GM18511 (cell line): ENCODE data around the gene CEP128.
A peak's percentile ranks its signal among the peaks of the same experiment; 100 is the strongest.

Experiments
- ATAC-seq: cut with Tn5 transposase; IDR thresholded peaks from one replicate; pipeline ENCODE4 v1.9.1; 2021; ENCODE audit warnings: mild to moderate bottlenecking, moderate library complexity; ENCODE audit not compliant: unreplicated experiment

The CEP128 gene

GRCh38 chr14:80906336-80906735 is 35.2 kb downstream of the CEP128 start:
- no peak for ATAC-seq

- no peak for ATAC-seq
Observed at GRCh38 chr14:80902608-80903007, 38.9 kb downstream of the CEP128 start.

DNA sequence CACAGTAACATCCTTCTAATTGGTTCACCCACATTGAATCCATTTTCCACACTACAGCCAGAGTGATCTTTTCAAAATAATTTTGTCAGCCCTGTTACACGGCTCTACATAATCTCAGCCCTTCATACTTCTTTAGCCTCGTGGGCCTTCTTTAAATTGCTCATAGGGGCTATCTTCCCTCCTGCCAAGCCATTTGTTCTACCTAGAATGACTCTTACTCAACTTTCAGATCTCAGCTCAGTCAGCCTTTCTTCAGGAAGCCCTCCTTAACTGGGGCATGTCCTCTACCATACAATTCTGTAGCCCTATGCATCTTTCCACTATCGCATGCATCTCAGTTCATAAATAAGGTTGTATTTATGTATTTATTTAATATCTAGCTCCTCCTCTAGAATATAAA is 39.7 kb downstream of the CEP128 start:
- ATAC-seq, result no peak

- ATAC-seq, result no peak
Observed at GRCh38 chr14:80901260-80901659, 40.3 kb downstream of the CEP128 start.

GRCh38 chr14:80872645-80873044 is 68.9 kb downstream of the CEP128 start:
- ATAC-seq, result no peak

DNA sequence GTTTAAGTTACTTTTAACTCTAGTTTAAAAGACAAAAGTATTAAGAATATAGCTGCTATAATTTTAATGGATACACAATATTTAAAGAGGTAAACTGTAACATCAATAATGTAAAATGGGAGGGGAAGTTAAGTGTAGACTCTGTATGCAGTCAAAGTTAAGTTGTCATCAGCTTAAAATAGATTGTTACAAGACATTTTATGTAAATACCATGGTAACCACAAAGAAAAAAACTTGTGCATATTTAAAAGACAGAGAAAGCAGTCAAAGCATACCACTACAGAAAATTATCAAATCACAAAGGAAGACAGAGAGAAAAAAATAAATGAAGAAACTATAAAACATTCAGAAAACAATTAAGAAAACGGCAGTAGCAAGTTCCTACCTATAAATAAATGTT is 73.3 kb downstream of the CEP128 start:
- ATAC-seq, result no peak

- ATAC-seq, result no peak
Observed at GRCh38 chr14:80867798-80868197, 73.7 kb downstream of the CEP128 start.

- ATAC-seq, result no peak
Observed at GRCh38 chr14:80867091-80867490, 74.4 kb downstream of the CEP128 start.

- ATAC-seq, result no peak
Observed at GRCh38 chr14:80865565-80865964, 76.0 kb downstream of the CEP128 start.

GRCh38 chr14:80862983-80863382 is 78.6 kb downstream of the CEP128 start:
- ATAC-seq, result no peak

DNA sequence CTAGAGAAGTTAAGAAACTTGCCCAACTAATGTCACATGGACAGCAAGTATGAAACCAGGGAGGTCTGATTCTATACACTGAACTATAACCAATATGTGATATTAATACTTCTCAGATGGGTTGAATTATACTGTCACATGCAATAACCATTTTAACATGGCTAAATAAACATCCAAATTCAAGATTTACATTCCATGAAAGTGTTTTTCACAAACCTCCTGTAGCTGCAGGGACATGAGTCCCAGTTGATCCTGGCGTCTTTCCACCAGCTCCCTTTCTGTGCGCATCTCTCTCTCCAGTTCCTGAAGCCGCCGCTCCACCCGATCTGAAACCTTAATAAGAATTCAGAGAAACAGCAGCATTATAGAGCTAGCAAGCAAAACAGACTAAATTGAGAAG is 79.0 kb downstream of the CEP128 start:
- ATAC-seq, result no peak

GRCh38 chr14:80850197-80850814 is 91.2 kb downstream of the CEP128 start:
- ATAC-seq, result peak; percentile 81

DNA sequence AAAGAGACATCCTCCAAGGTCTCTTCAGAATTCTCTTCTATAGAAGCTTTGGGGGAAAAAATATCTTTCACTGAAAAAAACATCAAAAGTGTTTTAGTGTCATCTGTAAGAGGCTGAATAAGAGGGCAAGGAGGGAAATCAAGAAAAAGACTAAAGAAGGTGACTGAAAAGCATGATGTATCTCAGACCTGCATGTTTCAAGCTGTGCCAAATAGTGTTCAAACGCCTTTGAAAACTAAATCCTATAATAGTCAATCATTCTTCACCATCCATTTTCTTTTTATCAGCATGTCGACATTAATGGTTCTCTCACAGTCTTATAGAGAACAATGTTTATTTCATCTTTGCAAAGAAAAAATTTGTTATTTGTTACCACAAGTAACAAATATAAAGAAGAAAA is 94.5 kb downstream of the CEP128 start:
- ATAC-seq, result no peak

DNA sequence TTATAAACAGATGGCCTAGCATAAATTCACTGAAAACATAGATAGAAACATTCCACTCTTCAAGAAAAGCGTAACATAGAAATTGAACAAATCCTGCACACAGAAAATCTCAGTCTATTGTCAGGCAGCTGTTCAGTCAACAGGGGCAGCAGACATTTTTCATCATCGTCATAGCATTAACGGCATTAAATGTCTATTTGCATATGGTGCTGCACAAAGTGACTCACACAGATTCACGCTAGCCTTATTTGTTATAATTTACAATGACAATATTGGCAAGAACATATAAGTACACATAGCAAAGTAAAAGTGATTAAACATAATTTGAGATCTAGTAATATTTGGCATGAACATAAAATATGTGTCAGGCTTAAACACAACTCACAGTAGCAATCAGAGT is 95.7 kb downstream of the CEP128 start:
- ATAC-seq, result no peak

GRCh38 chr14:80844872-80845271 is 96.7 kb downstream of the CEP128 start:
- no peak for ATAC-seq

DNA sequence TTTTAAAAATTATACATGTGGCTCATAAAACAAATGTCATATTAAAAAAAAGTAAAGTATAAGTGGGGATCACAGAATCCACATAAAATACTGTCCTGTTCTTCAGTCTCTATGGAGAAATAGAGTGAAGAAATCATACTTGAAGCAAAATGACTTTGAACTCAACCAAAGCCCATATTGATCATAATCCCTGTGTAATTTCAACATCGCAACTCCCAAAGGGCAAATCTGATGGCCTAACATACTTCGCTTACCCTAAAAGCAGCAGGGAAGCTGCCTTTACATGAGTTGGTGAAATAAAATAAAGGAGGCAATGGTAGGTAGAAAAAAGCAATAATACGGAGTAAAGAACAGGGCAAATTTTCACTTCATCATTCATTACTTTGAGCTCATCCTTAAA is 101.8 kb downstream of the CEP128 start:
- ATAC-seq, result no peak

- peak; percentile 55 for ATAC-seq
Observed at GRCh38 chr14:80809663-80810062, 131.9 kb downstream of the CEP128 start.

- no peak for ATAC-seq
Observed at GRCh38 chr14:80805136-80805535, 136.4 kb downstream of the CEP128 start.

- ATAC-seq, result no peak
Observed at GRCh38 chr14:80798878-80799277, 142.7 kb downstream of the CEP128 start.

DNA sequence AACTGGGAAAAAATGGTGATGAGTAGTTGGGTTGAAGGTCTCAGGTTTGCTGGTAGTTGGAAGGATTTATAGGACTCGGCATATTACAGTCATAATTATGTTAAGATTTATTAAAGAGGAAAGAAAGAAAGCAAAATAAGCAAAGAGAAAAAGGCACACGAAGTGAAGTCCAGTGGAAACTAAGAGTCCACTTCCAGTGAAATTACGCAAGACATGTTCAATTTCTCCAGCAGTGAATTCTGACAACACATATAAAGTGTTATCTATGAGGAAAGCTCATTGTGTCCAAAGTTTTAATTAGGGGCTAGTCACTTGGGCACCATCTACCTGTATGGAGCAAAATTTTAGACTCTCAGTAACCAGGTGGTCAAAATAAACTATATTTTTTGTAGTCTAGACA is 143.3 kb downstream of the CEP128 start:
- ATAC-seq, result no peak

GRCh38 chr14:80792771-80793170 is 148.8 kb downstream of the CEP128 start:
- ATAC-seq, result no peak

GRCh38 chr14:80787876-80788275 is 153.7 kb downstream of the CEP128 start:
- ATAC-seq, result no peak

DNA sequence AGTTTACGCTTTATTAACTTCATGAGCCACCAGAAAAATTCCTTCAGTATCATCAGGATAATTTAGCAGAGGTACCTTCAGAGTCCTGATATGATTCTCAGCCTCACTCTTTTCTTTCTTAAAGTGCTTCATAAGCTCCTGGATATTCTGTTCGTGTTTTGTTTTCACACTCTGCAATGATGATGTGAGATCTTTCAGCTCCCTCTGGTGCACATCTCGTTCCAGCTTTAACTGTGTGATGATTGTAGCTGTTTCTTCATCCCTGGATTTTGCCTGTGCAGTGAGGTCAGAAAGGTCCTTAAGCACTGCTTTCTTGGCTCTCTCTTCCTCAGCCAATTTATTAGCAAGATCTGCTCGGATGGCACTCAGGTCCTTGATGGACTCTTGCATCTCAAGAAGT is 156.7 kb downstream of the CEP128 start:
- no peak for ATAC-seq
